ENCODE measurements around the gene SYK. TPM values are rescaled to one million over a fixed set of nuclear protein-coding genes. Genes with fewer than 3 reads are reported as not detected.
A peak's percentile ranks its signal among the peaks of the same experiment; 100 is the strongest.

SYK gene
- total and polyA plus RNA-seq, 2 donors (not counting 1 experiment from before 2014, with no cell fraction given) = 60.3 to 242 TPM

GRCh38 chr9:90871327-90871935 lies 69.8 kb downstream of the SYK start:
- WGBS (ENCODE audit: insufficient coverage) = no CpG with 5 or more reads among the region's 3 CpGs
- Histone ChIP-seq H4K20me1 (ENCODE audit: control insufficient read depth, insufficient read depth, low read length, poor library complexity, severe bottlenecking) (peaks cover 35% of the 10 kb centered on the region), H3K27ac (ENCODE audit: low read length in 2 of 2) (peak overlapping the region in 1 of 2 donors; percentile 34), H3K4me3 (ENCODE audit: control extremely low read depth in 1 of 5, extremely low read depth in 1 of 5, insufficient read depth in 1 of 5, low read depth in 2 of 5, low read length in 4 of 5) (no peak overlapping the region), H3K4me2 (replicated peaks; ENCODE audit: low read depth, low read length, poor library complexity, severe bottlenecking) (no peak overlapping the region), H3K9ac (ENCODE audit: low read length) (no peak overlapping the region), H3K9me3 (ENCODE audit: control extremely low read depth in 1 of 3, control insufficient read depth in 2 of 3, insufficient read depth in 1 of 3, low read length in 2 of 3) (no peaks in the 10 kb centered on the region), H3K27me3 (replicated peaks in 1 of 4; ENCODE audit: control extremely low read depth in 1 of 4, control insufficient read depth in 3 of 4, insufficient read depth in 4 of 4, low read length in 3 of 4) (no peaks in the 10 kb centered on the region), H3K79me2 (ENCODE audit: control insufficient read depth, insufficient read depth, low read length) (peaks cover 30% of the 10 kb centered on the region), H2AFZ (ENCODE audit: insufficient read depth, low read depth, low read length, poor library complexity, severe bottlenecking) (no peak overlapping the region), H3K36me3 (replicated peaks in 1 of 2; ENCODE audit: control extremely low read depth in 1 of 2, control insufficient read depth in 1 of 2, extremely low read depth in 1 of 2, insufficient read depth in 2 of 2, low read length in 1 of 2) (peaks cover 3 to 67% of the 10 kb centered on the region in 2 experiments), H3K4me1 (ENCODE audit: control insufficient read depth in 2 of 2, insufficient read depth in 2 of 2, low read length in 2 of 2) (no peaks in the 10 kb centered on the region)
- Mint-ChIP-seq H3K4me3 (no peak overlapping the region), H3K4me1 (peaks cover 1% of the 10 kb centered on the region), H3K9me3 (ENCODE audit: insufficient read depth) (no peaks in the 10 kb centered on the region), H3K27ac (peak overlapping the region; percentile 26), H3K27me3 (no peaks in the 10 kb centered on the region)
- no peak for ATAC-seq (ENCODE audit: low read depth)
- intact Hi-C loops (cut with micrococcal nuclease) = loop anchor here (1.0 to 5.0 kb wide), 6 partner anchors 39 to 1269 kb away; no protein-coding TSS in a partner anchor
- no peak for DNase-seq
- CTCF ChIA-PET = interaction anchor here (0.5 to 3.8 kb wide), 8 partner anchors 10 to 868 kb away, joined by 3 to 31 read pairs (median 5); no protein-coding TSS in a partner anchor
- TF ChIP-seq EZH2 (IDR thresholded peaks at IDR 0.05; ENCODE audit: borderline replicate concordance, insufficient read depth, low read depth, low read length, poor library complexity, severe bottlenecking) (no peak), CTCF (IDR thresholded peaks at IDR 0.05) (peak; percentile 64)
- POLR2A ChIA-PET = no interaction called here

DNA sequence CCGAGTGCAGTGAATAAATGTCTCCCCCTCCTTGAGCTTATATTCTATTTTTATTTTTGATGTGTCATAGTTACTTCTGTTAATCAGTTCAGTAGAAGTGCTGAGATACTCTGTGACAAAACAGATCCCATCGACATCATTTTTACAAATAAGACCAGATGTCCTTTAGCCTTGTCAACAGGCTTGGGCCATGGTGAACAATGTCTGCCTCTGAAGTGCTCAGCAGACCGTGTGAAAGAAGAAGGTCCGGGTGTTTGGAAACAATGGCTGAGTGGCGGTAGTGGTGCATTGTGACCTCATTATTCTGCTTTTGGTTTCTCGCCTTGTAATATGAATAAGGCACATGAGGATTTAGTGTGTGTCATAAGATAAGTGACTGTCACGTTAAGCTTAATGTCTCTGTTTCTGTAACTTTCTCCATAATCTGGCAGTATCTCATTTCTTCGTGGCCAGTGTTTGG lies 71.2 kb downstream of the SYK start:
- POLR2A ChIA-PET = interaction anchor here (0.6 kb wide), 1 partner anchor 8 kb away, joined by 3 read pairs; no protein-coding TSS in a partner anchor
- peaks cover 35% of the 10 kb centered on the region for H4K20me1 ChIP-seq (ENCODE audit: control insufficient read depth, insufficient read depth, low read length, poor library complexity, severe bottlenecking)
- WGBS (ENCODE audit: insufficient coverage) = 71% methylated on average over 2 of the region's 8 CpGs

More for the DNA sequence above, 71.2 kb downstream of the SYK start:
- Histone ChIP-seq H3K9ac (ENCODE audit: low read length) (no peak overlapping the region), H3K4me3 (ENCODE audit: control extremely low read depth in 1 of 5, extremely low read depth in 1 of 5, insufficient read depth in 1 of 5, low read depth in 2 of 5, low read length in 4 of 5) (no peak overlapping the region), H3K27me3 (replicated peaks in 1 of 4; ENCODE audit: control extremely low read depth in 1 of 4, control insufficient read depth in 3 of 4, insufficient read depth in 4 of 4, low read length in 3 of 4) (no peaks in the 10 kb centered on the region), H3K9me3 (ENCODE audit: control extremely low read depth in 1 of 3, control insufficient read depth in 2 of 3, insufficient read depth in 1 of 3, low read length in 2 of 3) (no peaks in the 10 kb centered on the region), H3K36me3 (replicated peaks in 1 of 2; ENCODE audit: control extremely low read depth in 1 of 2, control insufficient read depth in 1 of 2, extremely low read depth in 1 of 2, insufficient read depth in 2 of 2, low read length in 1 of 2) (peaks cover 3 to 68% of the 10 kb centered on the region in 2 experiments), H3K4me2 (replicated peaks; ENCODE audit: low read depth, low read length, poor library complexity, severe bottlenecking) (no peak overlapping the region), H3K79me2 (ENCODE audit: control insufficient read depth, insufficient read depth, low read length) (peaks cover 28% of the 10 kb centered on the region), H3K4me1 (ENCODE audit: control insufficient read depth in 2 of 2, insufficient read depth in 2 of 2, low read length in 2 of 2) (no peaks in the 10 kb centered on the region), H3K27ac (ENCODE audit: low read length in 2 of 2) (no peak overlapping the region), H2AFZ (ENCODE audit: insufficient read depth, low read depth, low read length, poor library complexity, severe bottlenecking) (no peak overlapping the region)
- Mint-ChIP-seq H3K27me3 (no peaks in the 10 kb centered on the region), H3K4me1 (peaks cover 1% of the 10 kb centered on the region), H3K27ac (no peak overlapping the region), H3K9me3 (ENCODE audit: insufficient read depth) (no peaks in the 10 kb centered on the region), H3K4me3 (no peak overlapping the region)
- ATAC-seq (ENCODE audit: low read depth) (no peak), DNase-seq (no peak)
- intact Hi-C loops (cut with micrococcal nuclease) = loop anchor here (5.0 kb wide), 2 partner anchors 41 to 1271 kb away; no protein-coding TSS in a partner anchor
- CTCF ChIA-PET = interaction anchor here (0.8 to 1.4 kb wide), 6 partner anchors 66 to 646 kb away, joined by 3 to 5 read pairs (median 4); no protein-coding TSS in a partner anchor
- no peak for TF ChIP-seq CTCF (IDR thresholded peaks at IDR 0.05)

Data from B cell (primary cell).